Neural cell (in vitro differentiated cells): ENCODE data around the gene GPR27. TPM values are rescaled to one million over a fixed set of nuclear protein-coding genes. Genes with fewer than 3 reads are reported as not detected.

Experiments
- H2AFZ ChIP-seq: fragments of 200-600, 300-800 bp; sonication (generic), shearing (Covaris generic); 2 replicates; pipeline ENCODE4 v1.6.0; 2014; ENCODE audit warnings: low read depth, mild to moderate bottlenecking, antibody characterized with exemption, low read length, moderate library complexity
- H3F3A ChIP-seq: fragments of 200-600 bp; shearing (Covaris generic); 2 replicates; pipeline ENCODE4 v1.6.1; 2016; ENCODE audit warnings: mild to moderate bottlenecking, moderate library complexity, mixed read lengths, antibody characterized with exemption, low read length; ENCODE audit not compliant: insufficient read depth, poor library complexity, severe bottlenecking
- H3K27ac ChIP-seq: fragments of 200-600, 300-800 bp; sonication (generic), shearing (Covaris generic); 2 replicates; pipeline ENCODE4 v1.5.1; 2014; ENCODE audit warnings: mild to moderate bottlenecking, low read length, moderate library complexity
- H3K27me3 ChIP-seq: fragments of 300-800, 200-600 bp; sonication (generic), shearing (Covaris generic); 2 replicates; pipeline ENCODE4 v1.6.0; 2014; ENCODE audit warnings: mild to moderate bottlenecking, low read depth, low read length, moderate library complexity; ENCODE audit not compliant: insufficient read depth
- H3K36me3 ChIP-seq: fragments of 300-800, 200-600 bp; sonication (generic), shearing (Covaris generic); 2 replicates; pipeline ENCODE4 v1.5.1; 2014; ENCODE audit warnings: mild to moderate bottlenecking, antibody characterized with exemption, low read length, moderate library complexity; ENCODE audit not compliant: insufficient read depth
- H3K4me2 ChIP-seq: fragments of 300-800, 200-600 bp; sonication (generic), shearing (Covaris generic); 2 replicates; pipeline ENCODE4 v1.6.0; 2014; ENCODE audit warnings: mild to moderate bottlenecking, low read length
- H3K4me3 ChIP-seq: fragments of 300-800, 200-600 bp; sonication (generic), shearing (Covaris generic); 2 replicates; pipeline ENCODE4 v1.5.1; 2014; ENCODE audit warnings: mild to moderate bottlenecking, low read length, moderate library complexity
- H3K79me2 ChIP-seq: fragments of 200-600 bp; shearing (Covaris generic); replicated peaks from 2 replicates; pipeline ENCODE4 v1.6.0; 2014; ENCODE audit warnings: mild to moderate bottlenecking, low read length, moderate library complexity; ENCODE audit not compliant: insufficient read depth
- H3K9ac ChIP-seq: fragments of 300-800, 200-600 bp; sonication (generic), shearing (Covaris generic); 2 replicates; pipeline ENCODE4 v1.6.1; 2016; ENCODE audit warnings: mild to moderate bottlenecking, low read length, mixed read lengths
- H3K9me2 ChIP-seq: fragments of 200-600 bp; shearing (Covaris generic); 2 replicates; pipeline ENCODE4 v1.6.1; 2016; ENCODE audit warnings: mild to moderate bottlenecking, low read length, mixed read lengths; ENCODE audit not compliant: insufficient read depth
- H3K9me3 ChIP-seq: fragments of 200-600, 300-800 bp; sonication (generic), shearing (Covaris generic); 2 replicates; pipeline ENCODE4 v1.6.1; 2016; ENCODE audit warnings: mild to moderate bottlenecking, mixed run types, low read length, moderate library complexity, mixed read lengths
- H4K20me1 ChIP-seq: fragments of 200-600 bp; shearing (Covaris generic); 2 replicates; pipeline ENCODE4 v1.6.1; 2016; ENCODE audit warnings: mild to moderate bottlenecking, mixed run types; ENCODE audit not compliant: insufficient read depth
- CTCF ChIP-seq: fragments of 450-650 bp; IDR thresholded peaks from 2 replicates; pipeline ENCODE4 v1.5.1; 2014; ENCODE audit warnings: antibody characterized with exemption, mild to moderate bottlenecking, moderate library complexity; ENCODE audit not compliant: poor library complexity, severe bottlenecking
- EP300 ChIP-seq: fragments of 450-650 bp; conservative IDR thresholded peaks from 2 replicates; pipeline ENCODE4 v1.6.1; 2014; ENCODE audit warnings: antibody characterized with exemption, mild to moderate bottlenecking, moderate library complexity; ENCODE audit not compliant: poor library complexity, severe bottlenecking
- EZH2 ChIP-seq: fragments of 200-600, 300-800 bp; shearing (Covaris generic), sonication (generic); IDR thresholded peaks from 2 replicates; pipeline ENCODE4 v1.6.1; 2014; ENCODE audit warnings: antibody characterized with exemption, low read length, borderline replicate concordance, mild to moderate bottlenecking; ENCODE audit not compliant: insufficient read depth, poor library complexity, severe bottlenecking
- MXI1 ChIP-seq: fragments of 450-650 bp; conservative IDR thresholded peaks from 2 replicates; pipeline ENCODE4 v1.6.1; 2014; ENCODE audit warnings: antibody characterized with exemption, mild to moderate bottlenecking; ENCODE audit not compliant: poor library complexity, severe bottlenecking
- POLR2AphosphoS5 ChIP-seq: IDR thresholded peaks from 2 replicates; pipeline ENCODE4 v1.6.1; 2012
- RAD21 ChIP-seq: fragments of 450-650 bp; conservative IDR thresholded peaks from 2 replicates; pipeline ENCODE4 v1.6.1; 2014; ENCODE audit warnings: antibody characterized with exemption, mild to moderate bottlenecking, moderate library complexity
- REST ChIP-seq: IDR thresholded peaks from 2 replicates; pipeline ENCODE4 v1.6.1; 2012; ENCODE audit warnings: borderline replicate concordance
- SMC3 ChIP-seq: fragments of 450-650 bp; conservative IDR thresholded peaks from 2 replicates; pipeline ENCODE4 v1.6.1; 2014; ENCODE audit warnings: antibody characterized with exemption, mild to moderate bottlenecking, moderate library complexity; ENCODE audit not compliant: poor library complexity
- TAF1 ChIP-seq: IDR thresholded peaks from 2 replicates; pipeline ENCODE4 v1.6.1; 2012; ENCODE audit warnings: low read depth
- polyA plus RNA-seq: library from polyadenylated mRNA; depleted of rRNA; stranded (reverse); fragments of >200 nt; gene quantifications from 2 replicates; pipeline ENCODE4 v1.2.3, GENCODE V29; 2014

Gene GPR27
- polyA plus RNA-seq, 1 donor from 2014 or later = 69.4 TPM

- Histone ChIP-seq H3K27me3 (no peaks in the 10 kb centered on the region), H3K79me2 (no peaks in the 10 kb centered on the region), H3K9me2 (no peaks in the 10 kb centered on the region), H2AFZ (no peak overlapping the region), H3K4me3 (no peak overlapping the region), H3K9ac (no peak overlapping the region), H4K20me1 (no peaks in the 10 kb centered on the region), H3K27ac (no peak overlapping the region), H3K4me2 (no peak overlapping the region), H3K36me3 (no peaks in the 10 kb centered on the region), H3K9me3 (no peaks in the 10 kb centered on the region), H3F3A (no peaks in the 10 kb centered on the region)
- no peak for TF ChIP-seq POLR2AphosphoS5
- TF ChIP-seq SMC3 = no peak
- no peak for TF ChIP-seq EP300
- TF ChIP-seq RAD21 = no peak
- no peak for TF ChIP-seq MXI1
- no peak for TF ChIP-seq TAF1
- no peak for TF ChIP-seq CTCF
- no peak for TF ChIP-seq EZH2
- no peak for TF ChIP-seq REST
These were observed 48.3 kb downstream of the GPR27 start for GRCh38 chr3:71801986-71802385.

GRCh38 chr3:71803248-71803647 is 49.6 kb downstream of the GPR27 start:
- H3K9me3 ChIP-seq = no peaks in the 10 kb centered on the region
- H3K79me2 ChIP-seq = no peaks in the 10 kb centered on the region
- no peaks in the 10 kb centered on the region for H3K27me3 ChIP-seq
- no peaks in the 10 kb centered on the region for H3K9me2 ChIP-seq
- no peaks in the 10 kb centered on the region for H4K20me1 ChIP-seq
- H3K36me3 ChIP-seq = no peaks in the 10 kb centered on the region
- H3F3A ChIP-seq = no peaks in the 10 kb centered on the region
- no peak overlapping the region for H3K4me2 ChIP-seq
- no peak overlapping the region for H3K9ac ChIP-seq
- H3K27ac ChIP-seq = no peak overlapping the region
- no peak overlapping the region for H2AFZ ChIP-seq
- H3K4me3 ChIP-seq = no peak overlapping the region
- no peak for TF ChIP-seq REST
- TF ChIP-seq TAF1 = no peak
- TF ChIP-seq MXI1 = no peak
- no peak for TF ChIP-seq EZH2
- no peak for TF ChIP-seq CTCF
- no peak for TF ChIP-seq RAD21
- no peak for TF ChIP-seq EP300
- TF ChIP-seq SMC3 = no peak
- TF ChIP-seq POLR2AphosphoS5 = no peak
